ENCODE results near the gene TRPT1. TPM values are rescaled to one million over a fixed set of nuclear protein-coding genes. Genes with fewer than 3 reads are reported as not detected.

TRPT1 gene
- total and polyA plus RNA-seq, 9 of the 15 experiments (the other 6 are each of a cell fraction or from before 2014, with no cell fraction given): 4.6 to 41.7 (median 23.1) TPM

DNA sequence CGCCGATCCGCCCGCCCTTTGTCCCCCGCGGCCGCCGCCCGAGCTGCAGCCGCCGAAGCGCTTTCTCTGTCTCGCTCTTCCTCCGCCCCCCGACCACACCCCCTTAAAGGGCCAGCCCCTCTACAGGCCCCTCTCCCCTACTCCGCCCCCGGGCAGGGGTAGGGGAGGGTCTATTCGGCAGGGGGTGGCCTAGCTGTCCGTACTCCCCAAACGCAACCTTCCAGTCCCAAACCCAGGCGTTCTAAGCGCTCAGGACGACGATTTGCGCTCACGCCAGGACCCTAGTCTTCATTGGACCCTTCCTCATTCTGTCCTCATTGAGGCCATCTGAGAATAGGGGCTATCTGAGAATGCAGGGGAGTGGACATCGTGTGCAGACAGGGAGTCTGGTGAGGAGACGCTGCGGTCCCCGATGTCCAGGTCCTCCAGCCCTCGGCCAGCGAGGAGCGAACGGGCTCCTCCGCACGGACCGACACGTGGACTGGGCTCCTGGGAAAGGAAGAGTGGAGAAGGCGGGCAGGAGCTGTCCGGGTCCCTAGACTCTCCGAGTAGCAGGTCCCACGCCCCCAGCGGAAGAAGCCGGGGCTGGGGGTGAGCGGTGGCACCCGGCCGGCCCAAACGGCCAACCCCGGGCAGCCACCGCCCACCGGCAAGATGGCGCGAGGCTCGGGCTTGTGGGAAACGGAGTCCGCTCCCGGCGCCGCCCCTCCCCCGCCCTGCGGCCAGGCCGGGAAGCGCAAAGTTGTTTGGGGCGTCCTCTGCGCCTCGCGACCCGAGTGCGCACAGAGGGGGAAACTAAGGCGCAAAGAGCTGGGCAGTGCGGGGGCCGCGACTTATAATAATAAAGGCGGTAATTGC is 21.1 kb upstream of the TRPT1 start, which contains the start of gene PPP1R14B (continued):
- peak; percentile 70; the same call in 1 of the 2 replicates for TF ChIP-seq ZBTB2 (IDR thresholded peaks at IDR 0.05)
- peak; percentile 87 for TF ChIP-seq SUPT5H (IDR thresholded peaks at IDR 0.05)
- peak; percentile 43; the same call in 1 of the 2 replicates for TF ChIP-seq TGIF2 (CRISPR knock-in tag; IDR thresholded peaks at IDR 0.05)
- peak; percentile 34; the same call in 1 of the 2 replicates for TF ChIP-seq SNIP1 (IDR thresholded peaks at IDR 0.05; ENCODE audit: low read depth)
- peak in 1 of 2 experiments; percentile 57; a peak in 2 of 4 replicates for TF ChIP-seq KDM4B (IDR thresholded peaks at IDR 0.05; ENCODE audit: borderline replicate concordance in 2 of 2, low read depth in 1 of 2)
- TF ChIP-seq XRCC3 (IDR thresholded peaks at IDR 0.05): no peak
- TF ChIP-seq ZKSCAN3 (CRISPR knock-in tag; IDR thresholded peaks at IDR 0.05): no peak
- peak; percentile 54; the same call in 1 of the 2 replicates for TF ChIP-seq CREM (IDR thresholded peaks at IDR 0.05; ENCODE audit: low read depth)
- TF ChIP-seq, protein P1, sequence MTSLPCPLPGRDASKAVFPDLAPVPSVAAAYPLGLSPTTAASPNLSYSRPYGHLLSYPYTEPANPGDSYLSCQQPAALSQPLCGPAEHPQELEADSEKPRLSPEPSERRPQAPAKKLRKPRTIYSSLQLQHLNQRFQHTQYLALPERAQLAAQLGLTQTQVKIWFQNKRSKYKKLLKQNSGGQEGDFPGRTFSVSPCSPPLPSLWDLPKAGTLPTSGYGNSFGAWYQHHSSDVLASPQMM (CRISPR knock-in tag; IDR thresholded peaks at IDR 0.05): no peak
- TF ChIP-seq MAZ (CRISPR knock-in tag; conservative IDR thresholded peaks at IDR 0.05 in 1 of 2, IDR thresholded peaks at IDR 0.05 in 1 of 2): peak; percentile 91 to 92
- TF ChIP-seq REST (IDR thresholded peaks at IDR 0.05; ENCODE audit: borderline replicate concordance): peak; percentile 31
- 0 out of 2 replicates have a peak, but pooled peaks have one; percentile 32 for TF ChIP-seq REST (CRISPR knock-in tag; IDR thresholded peaks at IDR 0.05; ENCODE audit: low read depth)
- TF ChIP-seq PHB2 (IDR thresholded peaks at IDR 0.05; ENCODE audit: low read depth): no peak
- 0 out of 2 replicates have a peak, but pooled peaks have one; percentile 28 for TF ChIP-seq GMEB1 (CRISPR knock-in tag; IDR thresholded peaks at IDR 0.05)
- peak; percentile 78; the same call in 1 of the 2 replicates for TF ChIP-seq XRCC5 (IDR thresholded peaks at IDR 0.05; ENCODE audit: low read depth, low read length)
